HUES64 (cell line): ENCODE measurements around the gene RIMS4.

Experiments used
- H3K27ac ChIP-seq: 2 replicates; pipeline ENCODE4 v1.7.0; 2013; ENCODE audit warnings: low read depth, low read length, inconsistent platforms
- H3K27me3 ChIP-seq: 2 replicates; pipeline ENCODE4 v1.6.1; 2013; ENCODE audit warnings: mild to moderate bottlenecking, low read length; ENCODE audit not compliant: insufficient read depth
- H3K36me3 ChIP-seq: 2 replicates; pipeline ENCODE4 v1.6.1; 2013; ENCODE audit warnings: mild to moderate bottlenecking, low read length; ENCODE audit not compliant: insufficient read depth
- H3K4me1 ChIP-seq: 2 replicates; pipeline ENCODE4 v1.6.1; 2013; ENCODE audit warnings: mild to moderate bottlenecking, low read length, moderate library complexity; ENCODE audit not compliant: insufficient read depth
- H3K4me3 ChIP-seq: 2 replicates; pipeline ENCODE4 v1.5.1; 2013; ENCODE audit warnings: mild to moderate bottlenecking, low read length, moderate library complexity
- H3K9ac ChIP-seq: 2 replicates; pipeline ENCODE4 v1.6.1; 2013; ENCODE audit warnings: mild to moderate bottlenecking, low read depth, low read length
- H3K9me3 ChIP-seq: 2 replicates; pipeline ENCODE4 v1.6.1; 2013; ENCODE audit warnings: low read depth, low read length; ENCODE audit not compliant: insufficient read depth
- WGBS: fragments of 150-250, 120-280 bp; methylation state at CpG from one replicate; pipeline ENCODE4 v1.1.7; 2013; ENCODE audit warnings: missing lambda C conversion rate; 5-methylcytosine and 5-hydroxymethylcytosine counted together

RIMS4 gene

GRCh38 chr20:44703956-44704488, 106.3 kb downstream of the RIMS4 start:
- Histone ChIP-seq H3K36me3 (no peaks in the 10 kb centered on the region), H3K27ac (no peak overlapping the region), H3K4me3 (no peak overlapping the region), H3K4me1 (peaks cover 20% of the 10 kb centered on the region), H3K9ac (no peak overlapping the region), H3K9me3 (no peaks in the 10 kb centered on the region), H3K27me3 (no peaks in the 10 kb centered on the region)
- 89% methylated on average over 9 of the region's 9 CpGs for WGBS

GRCh38 chr20:44703183-44703925, 107.0 kb downstream of the RIMS4 start:
- WGBS, result 90% methylated on average over 10 of the region's 12 CpGs
- no peaks in the 10 kb centered on the region for H3K9me3 ChIP-seq
- H3K9ac ChIP-seq, result no peak overlapping the region
- no peak overlapping the region for H3K4me3 ChIP-seq
- no peak overlapping the region for H3K27ac ChIP-seq
- H3K27me3 ChIP-seq, result no peaks in the 10 kb centered on the region
- H3K4me1 ChIP-seq, result peaks cover 20% of the 10 kb centered on the region
- H3K36me3 ChIP-seq, result no peaks in the 10 kb centered on the region

DNA sequence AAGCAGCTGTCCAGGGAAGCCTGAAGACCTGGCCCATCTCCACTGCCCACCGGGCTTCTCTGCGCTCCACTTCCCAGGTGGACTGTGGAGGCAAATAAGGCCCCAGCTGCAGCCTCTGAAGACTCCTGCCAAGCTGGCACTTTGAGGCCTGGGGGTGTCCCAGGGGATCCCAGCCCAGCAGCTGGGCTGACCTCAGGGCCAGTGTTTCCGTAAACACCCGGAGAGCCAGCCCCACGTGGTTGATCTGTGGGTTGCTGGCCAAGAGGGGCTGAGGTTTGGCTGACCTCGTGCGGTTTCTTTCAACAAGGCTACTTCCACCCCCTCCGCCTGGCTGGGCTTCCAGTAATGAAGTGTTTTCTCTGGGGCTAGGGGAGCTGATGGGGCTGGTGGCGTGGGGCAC, 107.6 kb downstream of the RIMS4 start:
- Histone ChIP-seq H3K4me1 (peaks cover 20% of the 10 kb centered on the region), H3K9me3 (no peaks in the 10 kb centered on the region), H3K36me3 (no peaks in the 10 kb centered on the region), H3K27ac (no peak overlapping the region), H3K9ac (no peak overlapping the region), H3K4me3 (no peak overlapping the region), H3K27me3 (no peaks in the 10 kb centered on the region)
- 92% methylated on average over 9 of the region's 9 CpGs for WGBS

GRCh38 chr20:44701858-44702256, 108.5 kb downstream of the RIMS4 start:
- Histone ChIP-seq H3K9ac (no peak overlapping the region), H3K36me3 (no peaks in the 10 kb centered on the region), H3K27me3 (no peaks in the 10 kb centered on the region), H3K4me3 (no peak overlapping the region), H3K9me3 (no peaks in the 10 kb centered on the region), H3K4me1 (peaks cover 18% of the 10 kb centered on the region), H3K27ac (no peak overlapping the region)
- 59% methylated on average over 7 of the region's 7 CpGs for WGBS
